Renal cortical epithelial cell (primary cell): Measurements from ENCODE around the gene NFAM1. TPM values are rescaled to one million over a fixed set of nuclear protein-coding genes. Genes with fewer than 3 reads are reported as not detected.

Experiments
- DNase-seq: peaks from one replicate; pipeline ENCODE4 v3.0.0-alpha.2; 2011; ENCODE audit warnings: low read depth
- total RNA-seq: library from RNA; depleted of rRNA; stranded (reverse); fragments of >200 nt; gene quantifications from 2 replicates; pipeline ENCODE4 v1.2.3, GENCODE V29; 2014

Gene NFAM1
- total RNA-seq, 1 donor from 2014 or later: 0.75 TPM

DNA sequence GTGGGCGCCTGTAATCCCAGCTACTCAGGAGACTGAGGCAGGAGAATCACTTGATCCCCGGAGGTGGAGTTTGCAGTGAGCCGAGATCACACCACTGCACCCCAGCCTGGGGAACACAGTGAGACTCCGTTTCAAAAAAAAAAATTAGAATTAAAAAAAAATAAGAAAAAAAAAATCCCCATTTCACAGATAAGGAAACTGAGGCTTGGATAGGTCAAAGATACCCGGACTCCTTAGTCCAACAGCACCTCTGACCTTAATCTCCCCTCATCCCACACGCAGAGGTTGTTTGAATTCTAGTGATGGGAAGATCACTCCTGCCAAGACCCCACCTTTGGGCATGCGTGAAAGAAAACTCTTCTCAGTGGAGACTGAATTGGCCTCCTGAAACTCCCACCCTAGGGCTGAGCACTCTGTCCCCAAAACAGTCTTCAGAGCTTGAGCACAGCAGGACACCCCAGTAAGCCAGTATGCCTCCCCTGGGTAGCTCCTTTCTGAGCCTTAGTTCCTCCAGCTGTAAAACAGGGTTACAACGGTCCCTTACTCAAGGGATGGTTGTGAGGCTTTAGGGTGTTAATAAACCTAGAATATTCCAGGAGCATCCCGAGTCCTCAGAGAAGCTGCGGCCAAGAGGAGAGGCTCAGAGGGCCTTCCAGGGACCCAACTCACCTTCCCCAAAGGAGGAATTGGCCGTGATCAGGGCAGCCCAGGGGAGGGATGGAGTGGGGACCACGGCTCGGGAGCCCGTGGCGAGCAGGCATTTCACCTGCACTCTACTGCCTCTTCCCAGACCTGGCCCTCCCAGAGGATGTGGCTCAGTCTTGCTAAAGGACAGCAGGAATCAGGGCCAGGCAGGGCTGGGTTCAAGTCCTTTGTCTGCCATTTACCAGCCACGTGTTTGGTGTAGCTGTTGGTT, 73.3 kb downstream of the NFAM1 start:
- no peak for DNase-seq

GRCh38 chr22:42357634-42358296, 74.4 kb downstream of the NFAM1 start:
- peak; percentile 39 for DNase-seq

DNA sequence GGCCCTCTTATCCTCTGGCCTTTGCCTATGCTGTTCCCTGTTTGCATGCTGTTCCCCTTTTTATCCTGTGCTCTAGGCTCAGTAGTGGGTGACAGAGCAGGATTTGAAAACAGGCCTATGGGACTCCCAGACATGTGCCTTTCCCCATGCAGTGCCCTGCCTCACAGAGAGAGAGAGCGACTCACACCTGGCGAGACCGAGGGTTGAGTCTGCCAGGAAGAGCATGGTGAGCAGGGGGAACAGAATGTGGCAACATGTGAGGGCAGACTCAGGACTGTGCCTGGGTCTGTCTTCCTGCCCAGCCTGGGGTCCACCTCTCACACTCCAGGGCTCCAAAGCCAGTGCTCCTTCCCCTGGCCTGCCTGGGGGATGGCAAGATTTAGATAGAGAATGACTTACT, 75.0 kb downstream of the NFAM1 start:
- DNase-seq: no peak

DNA sequence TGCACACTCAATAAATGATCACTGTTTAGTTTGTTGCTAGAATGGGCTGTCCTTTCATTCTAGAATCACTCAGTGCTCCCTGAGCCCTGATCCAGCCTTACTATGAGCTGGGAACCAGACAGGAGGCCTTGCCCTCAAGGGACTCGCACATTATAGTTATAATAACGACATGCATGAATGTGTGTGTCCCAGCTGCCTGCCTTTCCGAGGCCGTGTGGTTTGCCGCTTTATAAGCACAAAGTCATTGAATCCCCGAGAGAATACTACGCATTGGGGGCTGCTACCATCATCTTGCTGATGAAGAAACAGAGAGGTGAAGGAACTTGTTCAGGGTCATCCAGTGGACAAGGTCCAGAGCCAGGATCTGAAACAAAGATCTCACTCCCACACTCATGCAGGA, 75.7 kb downstream of the NFAM1 start:
- DNase-seq: no peak

GRCh38 chr22:42353883-42354727, 78.1 kb downstream of the NFAM1 start:
- no peak for DNase-seq

GRCh38 chr22:42350373-42350772, 81.8 kb downstream of the NFAM1 start:
- DNase-seq: no peak

GRCh38 chr22:42347281-42347824, 84.8 kb downstream of the NFAM1 start:
- no peak for DNase-seq

- no peak for DNase-seq
Measured at GRCh38 chr22:42346722-42347121, 85.5 kb downstream of the NFAM1 start.

DNA sequence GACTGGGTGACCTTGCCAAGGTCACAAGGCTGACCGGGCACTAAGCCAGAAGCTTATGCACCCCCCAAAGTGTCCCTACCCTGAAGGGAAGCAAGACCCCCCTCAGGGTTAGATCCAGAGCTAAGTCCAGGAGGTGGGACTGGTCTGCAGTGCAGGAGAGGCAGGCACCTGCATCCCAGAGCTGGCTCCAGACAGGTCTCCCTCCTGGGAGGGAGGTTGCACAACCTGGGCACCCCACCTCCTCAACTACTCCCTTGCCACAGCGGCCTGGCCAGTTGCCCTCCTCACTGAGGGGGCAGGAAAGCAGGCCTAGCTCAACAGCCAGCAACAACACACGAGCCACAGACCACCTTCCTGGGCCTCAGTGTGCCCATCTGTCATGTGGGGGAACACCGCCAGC, 86.7 kb downstream of the NFAM1 start:
- DNase-seq: no peak

- no peak for DNase-seq
Measured at GRCh38 chr22:42344361-42344905, 87.8 kb downstream of the NFAM1 start.

DNA sequence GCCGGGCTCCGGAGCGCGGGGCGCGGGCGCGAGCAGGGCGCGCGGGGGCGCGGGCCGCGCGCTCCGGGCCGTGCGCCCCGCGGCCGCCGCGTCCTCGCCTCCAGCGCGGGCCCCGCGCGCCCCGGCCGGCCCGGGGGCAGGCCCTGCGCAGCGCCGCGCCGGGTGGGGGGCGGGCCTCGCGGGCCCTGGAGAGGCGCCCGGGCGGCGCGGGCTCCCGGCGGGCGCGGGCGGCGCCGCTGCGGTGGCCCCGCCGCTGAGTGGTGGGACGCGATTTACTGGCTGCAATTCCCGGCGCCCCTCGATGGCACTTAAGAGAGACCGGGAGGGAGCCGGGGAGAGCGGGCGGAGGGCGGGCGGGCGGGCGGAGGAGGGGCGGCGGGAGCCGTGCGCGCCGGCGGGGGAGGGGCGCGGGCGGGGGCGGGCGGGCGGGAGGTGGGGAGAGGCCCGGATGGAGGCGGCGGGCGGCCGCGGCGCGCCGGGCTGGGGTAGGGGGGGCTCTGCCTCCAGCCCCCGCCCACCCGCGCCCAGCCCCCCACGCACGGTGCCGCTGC, 88.6 kb downstream of the NFAM1 start:
- DNase-seq: no peak

DNA sequence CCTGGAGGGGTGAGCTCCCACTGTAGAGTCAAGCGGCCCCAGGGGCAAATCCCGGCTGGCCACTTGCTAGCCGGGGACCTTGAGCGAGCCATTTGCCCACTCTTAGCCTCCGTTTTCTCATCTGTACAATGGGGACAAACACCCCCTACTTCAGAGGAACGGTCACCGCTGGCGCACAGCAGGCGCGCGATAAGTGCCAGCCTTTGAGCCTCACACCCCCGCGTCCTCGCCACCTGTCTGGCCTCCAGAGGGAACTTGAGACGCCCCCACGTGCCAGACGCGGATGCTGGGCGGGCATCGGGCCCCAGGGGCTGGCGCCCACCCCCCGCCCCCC, 89.1 kb downstream of the NFAM1 start:
- DNase-seq: no peak

DNA sequence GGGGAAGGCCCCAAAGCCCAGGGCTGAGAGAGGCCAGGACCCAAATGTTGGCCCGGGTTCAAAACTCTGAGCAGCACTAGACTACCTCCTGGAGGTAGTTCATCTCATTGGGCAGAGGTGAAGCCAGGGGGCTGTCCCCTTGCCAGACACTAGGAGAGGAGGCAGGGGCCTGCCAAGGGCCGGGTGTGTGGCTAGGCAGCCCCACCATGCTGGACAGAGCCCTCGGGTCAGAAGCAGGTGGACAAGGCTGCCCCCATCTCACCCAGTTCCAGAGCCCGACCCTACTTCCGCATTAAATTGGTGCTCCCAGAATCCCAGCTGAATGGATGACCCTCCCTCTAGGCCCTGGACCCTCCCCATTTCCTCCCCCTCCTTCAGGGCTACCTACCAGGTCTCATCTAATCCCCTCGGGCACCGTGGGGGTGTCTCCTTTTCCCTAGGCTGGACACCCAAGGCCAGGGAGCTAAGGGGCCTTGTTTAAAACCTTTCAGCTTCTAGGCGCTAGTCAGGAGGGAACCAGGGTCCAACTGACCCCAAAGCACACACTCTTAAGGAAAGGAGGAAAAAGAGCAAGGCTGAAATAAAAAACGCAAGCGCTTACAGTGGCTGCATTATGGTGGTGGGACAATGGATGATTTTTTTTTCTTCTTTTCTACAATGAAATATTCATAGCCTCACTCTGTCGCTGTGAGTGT, 89.6 kb downstream of the NFAM1 start:
- DNase-seq: no peak

GRCh38 chr22:42341779-42342178, 90.4 kb downstream of the NFAM1 start:
- DNase-seq: no peak

GRCh38 chr22:42340829-42341383, 91.3 kb downstream of the NFAM1 start:
- no peak for DNase-seq

- no peak for DNase-seq
Measured at GRCh38 chr22:42340150-42340549, 92.1 kb downstream of the NFAM1 start.

DNA sequence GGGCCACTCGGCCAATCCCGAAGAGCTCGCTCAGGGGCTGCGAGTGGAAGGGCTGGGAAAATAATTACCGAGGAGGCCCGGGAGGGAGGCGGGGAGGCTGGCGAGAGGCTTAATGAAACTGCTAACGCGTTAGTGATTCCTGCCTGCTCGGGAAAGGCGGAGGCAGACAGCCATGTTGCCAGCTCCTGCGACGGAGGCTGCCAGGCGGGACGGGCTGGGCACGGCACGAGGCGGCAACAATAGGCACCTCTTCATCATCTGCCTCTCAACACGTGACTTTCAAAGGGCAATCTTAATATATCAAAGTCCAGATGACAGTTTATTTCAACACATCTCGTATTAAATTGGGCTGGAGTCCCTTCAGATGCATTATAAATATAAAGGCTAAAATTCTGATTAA, 93.7 kb downstream of the NFAM1 start:
- DNase-seq: no peak

DNA sequence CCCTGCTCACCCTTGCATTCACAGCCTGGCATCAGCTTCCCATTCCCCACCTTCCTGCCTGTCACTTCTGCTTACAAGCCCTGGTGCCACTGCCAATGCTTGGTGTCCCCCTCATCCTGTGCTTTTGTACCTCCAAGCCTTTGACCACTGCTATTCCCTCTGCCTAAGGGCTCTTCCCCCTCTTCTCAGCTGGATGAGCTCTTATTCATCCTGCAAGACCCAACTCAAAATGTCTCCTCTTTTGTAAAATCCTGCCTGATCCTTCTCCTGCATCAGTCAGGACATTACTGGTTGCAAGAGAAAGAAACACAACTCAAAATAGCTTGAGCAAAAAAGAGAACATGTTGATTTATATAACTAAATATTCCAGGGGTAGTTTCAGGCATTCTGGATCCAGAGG, 94.8 kb downstream of the NFAM1 start:
- DNase-seq: no peak

GRCh38 chr22:42336527-42337227, 95.5 kb downstream of the NFAM1 start:
- DNase-seq: no peak

- no peak for DNase-seq
Measured at GRCh38 chr22:42335839-42336378, 96.3 kb downstream of the NFAM1 start.
